Thyroid gland (tissue), 4 donors: ENCODE results near the gene PLEKHG7.

Experiments used
- POLR2A ChIP-seq, 2 donors: fragments of 450-650 bp; IDR thresholded peaks; one replicate each; pipeline ENCODE4 v1.6.1; 2017; ENCODE audit warnings: antibody characterized with exemption in 2 of 2, mild to moderate bottlenecking in 2 of 2, moderate library complexity in 1 of 2
- TF ChIP-seq, protein P1 (sequence below), 6 experiments: fragments of 200-600 bp in 3 of 6; fragments of 450-650 bp in 3 of 6; sonication (generic) in 3 of 6; IDR thresholded peaks; one replicate each; pipeline ENCODE4 v1.5.1; 2016 to 2019; ENCODE audit warnings: antibody characterized with exemption in 6 of 6, mild to moderate bottlenecking in 2 of 6, inconsistent platforms in 1 of 6, moderate library complexity in 1 of 6

DNA sequence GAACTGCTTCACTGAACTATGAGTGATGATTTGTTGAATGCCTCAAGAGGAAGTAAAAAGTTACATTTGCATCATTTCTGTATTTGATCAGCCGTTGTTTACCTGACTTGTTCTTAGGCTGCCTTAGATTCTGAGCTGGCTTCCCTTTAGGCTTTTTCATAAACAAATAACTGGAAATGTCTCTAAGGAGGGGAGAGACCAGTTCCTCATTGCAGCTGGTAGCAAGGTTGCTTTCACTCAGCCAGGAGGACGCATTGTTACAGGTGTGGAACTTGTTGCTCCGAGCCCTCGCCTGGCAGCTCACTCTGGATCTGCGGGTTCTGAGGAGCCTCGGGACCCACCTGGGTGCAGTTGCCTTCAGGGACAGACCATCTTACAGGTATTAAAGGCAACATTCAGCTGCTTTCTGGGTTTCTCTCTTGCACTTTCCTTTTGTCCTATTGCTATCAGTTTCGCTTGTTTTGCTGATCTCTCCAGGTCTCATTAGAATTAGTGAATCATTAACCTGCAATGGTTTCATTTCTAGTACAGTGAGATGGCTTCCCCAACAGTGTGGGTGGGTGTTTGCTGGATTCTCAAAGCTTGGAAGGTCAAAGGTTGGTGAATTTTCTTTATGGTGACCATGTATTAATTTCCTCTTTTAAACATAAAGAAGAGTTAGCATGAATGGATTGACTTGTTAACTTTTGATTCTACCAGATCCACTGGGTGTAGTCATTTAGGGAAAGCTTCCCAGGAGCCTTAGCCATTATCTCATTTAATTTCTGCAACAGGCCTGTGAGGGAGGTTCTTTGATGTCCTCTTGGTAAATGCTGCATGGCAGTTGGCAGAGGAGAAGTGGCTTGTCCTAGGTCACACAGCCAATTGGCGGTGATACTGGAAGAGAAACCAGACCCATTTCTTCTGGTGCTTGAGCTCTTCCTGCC, at the start of gene PLEKHG7:
- TF ChIP-seq, protein P1, sequence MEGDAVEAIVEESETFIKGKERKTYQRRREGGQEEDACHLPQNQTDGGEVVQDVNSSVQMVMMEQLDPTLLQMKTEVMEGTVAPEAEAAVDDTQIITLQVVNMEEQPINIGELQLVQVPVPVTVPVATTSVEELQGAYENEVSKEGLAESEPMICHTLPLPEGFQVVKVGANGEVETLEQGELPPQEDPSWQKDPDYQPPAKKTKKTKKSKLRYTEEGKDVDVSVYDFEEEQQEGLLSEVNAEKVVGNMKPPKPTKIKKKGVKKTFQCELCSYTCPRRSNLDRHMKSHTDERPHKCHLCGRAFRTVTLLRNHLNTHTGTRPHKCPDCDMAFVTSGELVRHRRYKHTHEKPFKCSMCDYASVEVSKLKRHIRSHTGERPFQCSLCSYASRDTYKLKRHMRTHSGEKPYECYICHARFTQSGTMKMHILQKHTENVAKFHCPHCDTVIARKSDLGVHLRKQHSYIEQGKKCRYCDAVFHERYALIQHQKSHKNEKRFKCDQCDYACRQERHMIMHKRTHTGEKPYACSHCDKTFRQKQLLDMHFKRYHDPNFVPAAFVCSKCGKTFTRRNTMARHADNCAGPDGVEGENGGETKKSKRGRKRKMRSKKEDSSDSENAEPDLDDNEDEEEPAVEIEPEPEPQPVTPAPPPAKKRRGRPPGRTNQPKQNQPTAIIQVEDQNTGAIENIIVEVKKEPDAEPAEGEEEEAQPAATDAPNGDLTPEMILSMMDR (IDR thresholded peaks at IDR 0.05) = no peak
- TF ChIP-seq POLR2A (IDR thresholded peaks at IDR 0.05) = no peak
